GM12873 (cell line): ENCODE measurements around the gene MLKL.

ENCODE experiments used
- CTCF ChIP-seq: IDR thresholded peaks from 2 replicates; pipeline ENCODE4 v1.5.1; 2012; ENCODE audit warnings: low read depth, mild to moderate bottlenecking, moderate library complexity, low read length, control low read depth; ENCODE audit not compliant: insufficient read depth; ENCODE audit errors: missing control alignments

The MLKL gene

GRCh38 chr16:74698222-74698621 lies 2.4 kb downstream of the MLKL start:
- TF ChIP-seq CTCF: no peak

GRCh38 chr16:74695450-74696422 lies 4.9 kb downstream of the MLKL start:
- no peak for TF ChIP-seq CTCF

- no peak for TF ChIP-seq CTCF
Measured at GRCh38 chr16:74691093-74691855, 9.4 kb downstream of the MLKL start.

GRCh38 chr16:74682556-74682955 lies 18.1 kb downstream of the MLKL start:
- no peak for TF ChIP-seq CTCF

GRCh38 chr16:74680681-74681080 lies 20.0 kb downstream of the MLKL start:
- TF ChIP-seq CTCF: no peak

- no peak for TF ChIP-seq CTCF
Measured at GRCh38 chr16:74679983-74680382, 20.7 kb downstream of the MLKL start.

GRCh38 chr16:74677868-74678267 lies 22.8 kb downstream of the MLKL start:
- TF ChIP-seq CTCF: no peak
